Measurements from ENCODE around the gene FAM118B.

FAM118B gene

DNA sequence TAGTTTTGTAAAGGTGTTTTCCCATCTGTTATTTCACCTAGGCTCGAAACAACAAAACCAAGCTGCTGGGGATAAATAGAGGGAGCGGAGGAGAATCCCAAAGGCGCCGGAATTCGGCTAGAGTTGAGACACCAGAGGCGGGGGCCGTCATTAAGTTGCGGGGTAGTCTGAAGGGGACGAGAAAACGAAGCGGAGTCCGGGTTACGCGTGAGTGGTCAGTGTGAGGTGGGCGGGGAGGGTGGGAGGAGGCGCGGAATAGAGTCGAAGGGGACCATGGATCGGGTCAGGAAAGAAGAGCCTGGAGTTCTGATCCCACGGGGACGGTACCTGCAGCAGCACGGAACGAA is 56.8 kb downstream of the FAM118B start:
- Mint-ChIP-seq H3K9me3 (no peaks in the 10 kb centered on the region), H3K4me3 (peak overlapping the region; percentile 98), H3K36me3 (peaks cover 70% of the 10 kb centered on the region), H3K27ac (peak overlapping the region; percentile 98), H3K4me1 (peaks cover 49% of the 10 kb centered on the region)
- ATAC-seq (no peak), DNase-seq (ENCODE audit: low spot score in 2 of 2) (no peak)

DNA sequence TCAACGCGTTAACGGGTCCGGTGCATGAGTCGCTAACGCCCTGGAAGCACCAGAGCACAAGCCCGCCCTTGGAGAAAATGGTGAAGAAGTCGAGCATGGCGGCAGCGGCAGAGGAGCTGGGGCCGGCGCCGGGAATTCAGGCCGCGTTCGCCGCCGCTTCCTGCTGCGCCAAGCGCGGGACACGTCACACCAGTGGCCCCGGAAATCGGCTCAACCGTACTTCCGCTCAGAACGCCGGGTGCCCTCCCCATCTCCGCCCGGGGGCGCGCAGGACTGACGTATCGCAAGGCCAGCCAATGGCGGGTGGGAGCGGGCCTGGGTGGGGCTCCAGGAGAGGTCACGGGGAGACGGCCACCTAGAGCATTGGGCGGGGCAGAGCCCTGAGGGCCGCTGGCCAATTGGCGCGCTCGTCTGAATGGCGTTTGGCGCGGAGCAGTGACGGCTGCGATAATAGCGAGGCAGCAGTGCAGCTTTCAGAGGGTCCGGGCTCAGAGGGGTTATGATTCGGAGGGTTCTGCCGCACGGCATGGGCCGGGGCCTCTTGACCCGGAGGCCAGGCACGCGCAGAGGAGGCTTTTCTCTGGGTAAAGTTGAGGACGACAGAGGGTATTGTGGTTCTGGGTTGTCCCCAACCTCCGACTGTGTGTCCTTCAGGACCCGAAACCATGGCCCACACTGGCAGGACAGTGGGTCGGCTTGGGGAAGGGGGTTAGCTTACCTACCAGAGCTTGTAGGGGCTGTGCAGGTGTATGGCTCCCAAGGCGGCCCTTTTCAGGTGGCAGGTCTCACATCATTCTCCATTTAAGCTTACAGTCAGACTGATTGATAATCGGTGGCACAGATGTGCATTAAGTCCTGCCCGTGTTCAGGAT is 57.4 kb downstream of the FAM118B start, which contains the start of the genes FOXRED1 and SRPRA:
FOXRED1 (plus strand) TSS at position 447 of the 872 bp plus-strand sequence; CDS start at position 500, 53 bp downstream.
SRPRA (minus strand) TSS at position 188 of the 872 bp plus-strand sequence; CDS start at position 97, 91 bp downstream.
- Mint-ChIP-seq H3K4me3 (peak within 1 kb of the TSS; percentile 98), H3K4me1 (peaks cover 49% of the 10 kb centered on the region), H3K27ac (peak within 1 kb of the TSS; percentile 98), H3K9me3 (no peaks in the 10 kb centered on the region), H3K36me3 (peaks cover 66% of the 10 kb centered on the region)
- ATAC-seq (peak; percentile 99), DNase-seq (ENCODE audit: low spot score in 2 of 2) (peak; percentile 95 to 99)

DNA sequence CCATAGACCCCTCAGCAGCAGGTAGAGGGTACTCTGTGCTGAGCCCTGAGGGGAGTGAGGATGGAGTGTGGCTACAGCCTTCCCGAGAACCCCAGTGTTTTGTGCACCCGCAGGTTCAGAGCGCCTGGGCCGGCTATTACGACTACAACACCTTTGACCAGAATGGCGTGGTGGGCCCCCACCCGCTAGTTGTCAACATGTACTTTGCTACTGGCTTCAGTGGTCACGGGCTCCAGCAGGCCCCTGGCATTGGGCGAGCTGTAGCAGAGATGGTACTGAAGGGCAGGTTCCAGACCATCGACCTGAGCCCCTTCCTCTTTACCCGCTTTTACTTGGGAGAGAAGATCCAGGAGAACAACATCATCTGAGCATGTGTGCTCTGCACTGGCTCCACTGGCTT is 65.7 kb downstream of the FAM118B start:
- H3K4me1 Mint-ChIP-seq = peaks cover 30% of the 10 kb centered on the region
- DNase-seq (ENCODE audit: low spot score in 2 of 2) (no peak), ATAC-seq (no peak)
- H3K36me3 Mint-ChIP-seq = peaks cover 34% of the 10 kb centered on the region
- H3K4me3 Mint-ChIP-seq = no peak overlapping the region
- no peak overlapping the region for H3K27ac Mint-ChIP-seq
- no peaks in the 10 kb centered on the region for H3K9me3 Mint-ChIP-seq

DNA sequence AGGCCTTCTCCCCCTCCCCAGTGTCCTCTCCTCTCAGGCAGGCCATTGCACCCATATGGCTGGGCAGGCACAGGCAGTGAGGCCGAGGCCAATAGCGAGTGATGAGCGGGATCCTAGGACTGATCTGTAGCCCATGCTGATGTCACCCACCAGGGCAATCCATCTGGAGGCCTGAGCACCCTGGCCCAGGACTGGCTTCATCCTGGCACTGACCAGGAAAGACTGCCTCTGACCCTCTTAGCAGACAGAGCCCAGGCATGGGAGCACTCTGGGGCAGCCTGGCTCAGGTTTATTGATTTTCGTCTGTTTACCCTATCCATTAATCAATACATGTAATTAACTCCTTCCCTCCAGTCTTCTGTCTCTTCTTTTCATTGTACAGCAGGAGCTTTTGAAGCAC is 66.2 kb downstream of the FAM118B start:
- ATAC-seq (no peak), DNase-seq (ENCODE audit: low spot score in 2 of 2) (no peak)
- no peak overlapping the region for H3K27ac Mint-ChIP-seq
- no peak overlapping the region for H3K4me3 Mint-ChIP-seq
- H3K9me3 Mint-ChIP-seq = no peaks in the 10 kb centered on the region
- H3K4me1 Mint-ChIP-seq = peaks cover 32% of the 10 kb centered on the region
- H3K36me3 Mint-ChIP-seq = peaks cover 33% of the 10 kb centered on the region

DNA sequence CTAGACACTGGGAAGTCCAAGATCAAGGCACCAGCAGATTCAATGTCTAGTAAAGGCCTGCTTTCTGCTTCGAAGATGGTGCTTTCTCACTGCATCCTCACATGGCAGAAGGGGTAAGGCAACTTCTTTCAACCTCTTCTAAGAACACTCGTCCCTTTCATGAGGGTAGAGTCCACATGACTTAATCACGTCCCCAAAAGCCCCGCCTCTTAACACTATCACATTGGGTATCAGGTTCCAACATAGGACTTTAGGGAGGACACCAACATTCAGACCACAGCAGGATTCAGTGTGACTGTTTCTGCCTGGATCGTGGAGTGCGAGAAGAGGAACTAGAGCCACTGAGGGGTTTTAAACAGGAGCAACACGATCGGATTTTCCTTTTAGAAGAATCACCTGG is 67.6 kb downstream of the FAM118B start:
- no peak for DNase-seq (ENCODE audit: low spot score in 2 of 2)
- no peaks in the 10 kb centered on the region for H3K9me3 Mint-ChIP-seq
- H3K27ac Mint-ChIP-seq = no peak overlapping the region
- H3K4me3 Mint-ChIP-seq = no peak overlapping the region
- H3K36me3 Mint-ChIP-seq = peaks cover 33% of the 10 kb centered on the region
- H3K4me1 Mint-ChIP-seq = peaks cover 40% of the 10 kb centered on the region
- no peak for ATAC-seq

DNA sequence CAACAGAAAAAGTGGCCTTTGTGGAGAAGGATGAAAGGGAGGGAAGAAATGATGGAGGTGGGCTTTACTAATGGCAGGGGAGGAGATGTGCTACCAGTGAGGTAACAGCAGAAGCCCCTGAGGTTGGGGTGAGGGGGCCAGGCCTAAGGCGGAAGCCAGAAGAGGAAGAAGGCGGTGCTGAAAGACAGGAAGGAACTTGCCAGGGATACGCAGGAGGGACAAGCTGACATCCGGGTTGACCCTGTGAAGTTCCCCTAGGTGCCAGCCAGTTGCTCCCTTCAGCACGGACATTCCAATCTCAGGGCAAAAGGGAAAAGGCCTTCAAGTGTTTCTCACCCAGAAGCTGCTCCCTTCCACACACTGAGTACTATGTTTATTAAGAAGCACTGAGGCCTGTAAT is 69.0 kb downstream of the FAM118B start:
- H3K36me3 Mint-ChIP-seq = peaks cover 21% of the 10 kb centered on the region
- peak overlapping the region; percentile 65 for H3K27ac Mint-ChIP-seq
- no peak overlapping the region for H3K4me3 Mint-ChIP-seq
- H3K4me1 Mint-ChIP-seq = peaks cover 51% of the 10 kb centered on the region
- DNase-seq (ENCODE audit: low spot score in 2 of 2) (no peak), ATAC-seq (no peak)
- H3K9me3 Mint-ChIP-seq = no peaks in the 10 kb centered on the region

DNA sequence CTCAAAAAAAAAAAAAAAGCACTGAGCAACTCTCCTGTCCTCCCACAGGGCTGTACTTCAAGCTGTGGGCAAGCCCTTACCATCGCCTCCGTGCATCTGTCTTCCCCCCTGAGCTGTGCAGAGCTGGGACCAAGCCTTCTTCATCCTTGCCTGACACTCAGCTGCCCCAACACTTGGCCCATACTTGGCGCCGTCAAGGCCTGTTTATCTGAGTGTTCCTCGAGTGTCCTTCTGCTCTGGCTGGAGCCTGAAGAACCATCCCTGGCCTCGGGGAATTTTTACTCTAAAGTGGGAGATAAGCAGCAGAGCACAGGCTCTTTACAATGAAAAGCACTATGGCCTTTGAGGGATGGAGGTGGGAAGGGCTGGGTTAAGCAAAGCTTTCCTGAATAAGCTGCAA is 69.7 kb downstream of the FAM118B start:
- Mint-ChIP-seq H3K4me3 (peak overlapping the region; percentile 94), H3K4me1 (peaks cover 45% of the 10 kb centered on the region), H3K27ac (peak overlapping the region; percentile 98), H3K9me3 (no peaks in the 10 kb centered on the region), H3K36me3 (peaks cover 16% of the 10 kb centered on the region)
- DNase-seq (ENCODE audit: low spot score in 2 of 2) (no peak), ATAC-seq (no peak)

DNA sequence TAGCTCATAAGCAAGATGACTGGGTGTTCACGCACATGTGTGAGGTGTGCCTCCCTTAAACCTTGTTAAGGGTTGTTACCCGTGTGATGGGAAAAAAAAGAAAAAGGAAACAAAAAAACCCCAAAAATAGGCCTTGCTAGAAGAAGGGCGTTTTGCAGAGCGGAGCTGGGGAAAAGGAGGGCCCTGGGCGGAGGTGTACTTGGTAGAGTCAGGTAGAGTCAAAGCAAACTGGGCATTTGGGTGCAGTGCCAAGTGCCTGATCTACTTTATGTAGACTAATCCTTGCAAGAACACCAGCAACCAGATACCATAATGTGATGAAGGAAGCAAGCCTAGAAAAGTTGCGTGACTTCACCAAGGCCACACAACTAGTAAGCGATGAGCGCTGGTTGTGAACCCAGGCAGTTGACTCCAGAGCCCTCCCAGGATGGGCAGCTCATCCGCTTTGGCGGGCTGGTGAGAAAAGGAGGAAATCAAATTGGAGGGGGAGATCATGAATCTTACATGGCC is 70.1 kb downstream of the FAM118B start:
- DNase-seq (ENCODE audit: low spot score in 2 of 2) = no peak
- no peaks in the 10 kb centered on the region for H3K9me3 Mint-ChIP-seq
- H3K27ac Mint-ChIP-seq = peak overlapping the region; percentile 98
- peaks cover 45% of the 10 kb centered on the region for H3K4me1 Mint-ChIP-seq
- H3K4me3 Mint-ChIP-seq = peak overlapping the region; percentile 94
- ATAC-seq = no peak
- H3K36me3 Mint-ChIP-seq = peaks cover 16% of the 10 kb centered on the region

DNA sequence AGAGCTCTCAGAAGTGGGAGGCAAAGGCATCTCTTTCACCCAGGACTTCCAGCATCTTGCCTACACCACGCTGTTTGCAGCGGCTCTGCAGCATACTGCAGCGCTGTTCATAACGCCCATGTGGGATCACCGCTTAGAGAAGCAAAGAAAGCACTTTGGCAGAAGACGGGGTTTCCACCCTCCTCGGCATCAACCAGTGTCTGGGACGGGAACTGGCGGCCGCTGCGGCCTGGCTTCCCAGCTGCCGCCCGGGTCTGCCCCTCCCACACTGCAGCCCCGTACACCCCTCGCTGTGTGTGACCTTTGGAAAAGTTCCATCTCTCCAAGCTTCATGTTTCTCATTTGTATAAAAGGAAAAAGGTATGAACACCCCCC is 70.8 kb downstream of the FAM118B start:
- H3K9me3 Mint-ChIP-seq = no peaks in the 10 kb centered on the region
- peak in 1 of 2 donors; percentile 58 for DNase-seq (ENCODE audit: low spot score in 2 of 2)
- H3K4me1 Mint-ChIP-seq = peaks cover 45% of the 10 kb centered on the region

DNA sequence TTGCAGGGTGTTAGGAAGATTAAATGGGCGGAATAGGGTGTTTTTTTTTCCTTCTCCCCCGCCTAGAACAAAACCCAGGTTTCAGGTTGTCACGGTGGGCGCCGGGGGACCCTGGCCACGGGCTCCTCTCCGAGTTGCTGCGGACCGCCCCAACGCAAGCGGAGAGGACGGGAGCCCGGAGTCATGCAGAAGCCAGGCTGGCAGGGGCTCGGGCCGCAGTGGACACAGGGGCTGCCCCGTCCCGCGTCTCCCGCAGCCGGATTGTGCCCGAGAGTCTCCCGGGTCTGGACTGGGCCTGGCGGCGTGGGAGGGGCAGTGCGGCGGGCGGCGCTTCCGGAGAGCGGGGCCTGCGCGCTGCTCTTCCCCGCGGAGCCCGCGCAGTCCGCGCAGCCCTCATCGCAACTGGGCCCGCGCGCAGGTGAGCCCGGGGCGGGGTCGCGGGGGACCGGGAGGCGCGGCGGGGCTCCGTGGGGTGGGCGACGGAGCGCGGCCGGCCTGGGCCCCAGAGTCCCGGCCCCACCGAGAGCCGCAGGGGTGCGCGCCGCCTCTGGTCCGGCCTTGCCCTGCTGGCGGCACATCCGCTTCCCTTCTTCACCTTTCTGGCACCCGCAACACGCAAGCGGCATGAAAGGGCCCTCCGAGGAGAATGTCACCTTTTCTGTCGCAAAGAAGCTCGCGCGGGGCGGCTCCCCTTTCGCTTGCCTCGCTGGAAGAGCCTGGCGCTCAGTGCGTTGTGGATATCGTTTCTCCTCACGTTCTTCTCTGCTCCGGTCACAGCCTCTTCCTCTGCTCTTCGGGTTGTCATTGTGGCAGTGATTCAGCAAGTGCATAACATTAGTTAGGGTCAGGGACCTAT is 71.4 kb downstream of the FAM118B start, which contains the start of gene TIRAP:
TIRAP (plus strand) TSS at position 358 of the 856 bp plus-strand sequence. CDS start 7,802 bp downstream, outside the sequence.
- Mint-ChIP-seq H3K27ac (peak within 1 kb of the TSS; percentile 98), H3K9me3 (no peaks in the 10 kb centered on the region), H3K36me3 (peaks cover 20% of the 10 kb centered on the region), H3K4me1 (peaks cover 45% of the 10 kb centered on the region), H3K4me3 (peak within 1 kb of the TSS; percentile 94)
- DNase-seq (ENCODE audit: low spot score in 2 of 2) = peak; percentile 51 to 85
- peak; percentile 76 for ATAC-seq

More for the DNA sequence above, 70.8 kb downstream of the FAM118B start:
- Mint-ChIP-seq H3K4me3 (peak overlapping the region; percentile 94), H3K36me3 (peaks cover 17% of the 10 kb centered on the region), H3K27ac (peak overlapping the region; percentile 98)
- peak; percentile 26 for ATAC-seq

DNA sequence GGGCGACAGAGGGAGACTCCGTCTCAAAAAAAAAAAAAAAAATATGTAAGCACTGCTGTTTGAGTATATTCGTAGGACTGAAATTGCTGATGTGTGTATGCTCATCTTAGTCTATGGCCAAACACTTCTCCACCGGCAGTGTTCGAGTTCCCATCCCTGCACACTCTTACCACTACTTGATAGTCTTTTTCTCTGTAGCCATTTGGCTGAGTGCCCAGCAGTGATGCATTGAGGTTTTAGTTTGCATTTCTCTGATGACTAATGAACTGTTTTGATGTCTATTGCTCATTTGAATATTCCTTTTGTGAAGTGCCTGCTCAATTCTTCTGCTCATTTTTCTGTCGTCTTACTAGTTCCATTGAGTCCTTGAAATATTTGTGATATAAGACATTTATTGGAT is 73.2 kb downstream of the FAM118B start:
- Mint-ChIP-seq H3K36me3 (peaks cover 28% of the 10 kb centered on the region), H3K4me1 (peaks cover 40% of the 10 kb centered on the region), H3K27ac (peak overlapping the region; percentile 61), H3K4me3 (peak overlapping the region; percentile 94), H3K9me3 (no peaks in the 10 kb centered on the region)
- DNase-seq (ENCODE audit: low spot score in 2 of 2) (peak; percentile 71 to 87), ATAC-seq (peak; percentile 77)

DNA sequence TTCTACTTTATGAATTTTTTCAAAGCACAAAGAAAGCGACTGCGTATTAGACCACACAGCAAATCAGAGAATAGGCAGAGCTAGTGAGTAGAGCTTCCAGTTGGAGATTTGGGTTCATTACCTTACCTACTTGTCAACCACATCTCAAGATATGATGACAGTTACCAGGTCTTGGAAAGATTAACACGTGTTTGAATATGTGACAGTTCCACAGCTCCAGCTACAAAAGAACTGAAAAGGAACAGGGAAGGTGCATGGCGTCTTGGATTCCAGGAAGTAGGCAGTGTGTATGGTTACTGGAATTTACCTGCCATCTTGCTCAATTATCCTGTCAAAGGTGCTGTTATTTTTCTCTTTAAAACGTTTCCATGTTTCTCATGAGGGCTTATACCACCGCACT is 76.7 kb downstream of the FAM118B start:
- Mint-ChIP-seq H3K4me3 (no peak overlapping the region), H3K9me3 (no peaks in the 10 kb centered on the region), H3K4me1 (peaks cover 20% of the 10 kb centered on the region), H3K36me3 (peaks cover 51% of the 10 kb centered on the region), H3K27ac (no peak overlapping the region)
- no peak for DNase-seq (ENCODE audit: low spot score in 2 of 2)
- no peak for ATAC-seq

DNA sequence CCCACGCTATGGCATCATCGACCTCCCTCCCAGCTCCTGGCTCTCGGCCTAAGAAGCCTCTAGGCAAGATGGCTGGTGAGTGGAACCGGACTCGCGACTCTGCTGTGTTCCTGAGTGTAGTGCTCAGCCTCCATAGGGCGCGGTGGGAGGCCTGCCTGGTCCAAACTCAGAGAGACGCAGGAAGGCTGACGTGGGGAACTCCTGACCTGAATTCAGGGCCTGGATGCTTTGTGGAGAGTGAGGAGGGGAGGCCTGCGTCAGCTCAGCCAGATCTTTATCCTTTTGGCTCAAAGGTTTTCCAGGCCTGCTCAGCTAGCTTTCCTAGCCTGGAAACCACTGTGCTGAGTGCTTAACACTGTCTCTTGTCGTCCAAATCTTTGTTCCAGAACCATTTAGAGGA is 79.3 kb downstream of the FAM118B start:
- no peak overlapping the region for H3K27ac Mint-ChIP-seq
- ATAC-seq = no peak
- no peak overlapping the region for H3K4me3 Mint-ChIP-seq

DNA sequence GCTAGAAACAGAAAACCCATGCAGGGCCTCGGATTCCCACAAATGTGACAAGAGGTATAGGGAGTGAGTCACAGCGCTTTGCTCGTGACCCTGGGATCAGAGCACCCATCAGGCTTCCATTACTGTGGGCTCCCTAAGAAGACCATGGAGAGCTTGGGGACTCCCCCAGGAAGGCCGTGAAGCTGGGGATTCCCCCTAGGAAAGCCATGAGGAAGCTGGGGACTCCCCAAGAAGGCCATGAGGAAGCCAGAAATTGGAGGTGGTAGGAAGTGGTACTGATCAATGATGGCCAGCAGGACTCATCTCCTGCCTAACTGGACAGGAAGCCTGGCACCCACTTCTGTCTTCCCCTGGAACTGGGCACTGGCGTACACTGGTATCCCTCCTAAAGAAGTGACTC is 82.1 kb downstream of the FAM118B start:
- Mint-ChIP-seq H3K36me3 (peaks cover 86% of the 10 kb centered on the region), H3K4me3 (no peak overlapping the region), H3K27ac (peak overlapping the region; percentile 33), H3K4me1 (peaks cover 12% of the 10 kb centered on the region), H3K9me3 (no peaks in the 10 kb centered on the region)
- no peak for ATAC-seq
- no peak for DNase-seq (ENCODE audit: low spot score in 2 of 2)

More for the DNA sequence above, 79.3 kb downstream of the FAM118B start:
- H3K4me1 Mint-ChIP-seq = peaks cover 12% of the 10 kb centered on the region
- DNase-seq (ENCODE audit: low spot score in 2 of 2) = no peak
- peaks cover 73% of the 10 kb centered on the region for H3K36me3 Mint-ChIP-seq
- no peaks in the 10 kb centered on the region for H3K9me3 Mint-ChIP-seq

DNA sequence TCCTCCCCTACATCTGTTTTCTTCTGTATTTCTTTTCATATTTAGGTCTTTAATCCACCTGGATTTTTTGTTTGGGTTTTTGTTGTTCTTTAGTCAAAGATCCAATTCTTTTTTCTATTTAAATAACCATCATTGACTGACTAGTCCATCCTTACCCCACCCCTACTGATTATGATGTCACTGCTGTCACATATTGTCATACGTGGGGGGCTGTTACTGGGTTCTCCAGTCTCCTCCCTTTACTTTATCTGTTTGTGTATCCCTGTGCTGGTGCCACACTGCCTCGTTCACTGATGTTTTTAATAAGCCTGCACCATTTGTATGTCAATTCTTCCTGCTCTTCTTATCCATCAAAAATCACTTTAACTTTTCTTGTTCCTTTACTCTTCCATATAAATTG is 85.4 kb downstream of the FAM118B start:
- no peak for DNase-seq (ENCODE audit: low spot score in 2 of 2)
- H3K36me3 Mint-ChIP-seq = peaks cover 95% of the 10 kb centered on the region
- H3K9me3 Mint-ChIP-seq = no peaks in the 10 kb centered on the region
- H3K4me1 Mint-ChIP-seq = peaks cover 12% of the 10 kb centered on the region
- H3K4me3 Mint-ChIP-seq = no peak overlapping the region
- no peak for ATAC-seq
- no peak overlapping the region for H3K27ac Mint-ChIP-seq

Data from stimulated activated effector memory CD8-positive, alpha-beta T cell treated with anti-CD3 and anti-CD28 coated beads, Interleukin-12 subunit alpha, Interleukin-12 subunit beta, amount 100 ng/mL, for 72 hours (primary cell).